B cell (primary cell): ENCODE measurements around the gene TTLL8. TPM values are rescaled to one million over a fixed set of nuclear protein-coding genes. Genes with fewer than 3 reads are reported as not detected.

Experiments used
- ATAC-seq: fragments of 200-7000 bp; cut with Tn5 transposase; one replicate; pipeline ENCODE4 v1.10.0; 2021; ENCODE audit warnings: low read depth, mild to moderate bottlenecking, moderate number of reproducible peaks, moderate library complexity
- CTCF ChIA-PET: fragments of 350-600 bp; sonication (Branson Sonifier 250); formaldehyde crosslinking; loops from one replicate; lab custom pipeline; 2021; ENCODE audit warnings: antibody characterized with exemption, inconsistent platforms; lab: Charles Lee
- POLR2A ChIA-PET: fragments of 350-600 bp; sonication (Branson Sonifier 250); formaldehyde crosslinking; loops from one replicate; lab custom pipeline; 2021; ENCODE audit warnings: antibody characterized with exemption; lab: Charles Lee
- DNase-seq: peaks from one replicate; pipeline ENCODE4 v3.0.0; 2013
- H2AFZ ChIP-seq: 2 replicates; pipeline ENCODE4 v1.6.1; 2012; ENCODE audit warnings: mild to moderate bottlenecking, low read depth, low read length; ENCODE audit not compliant: insufficient read depth, poor library complexity, severe bottlenecking
- H3K27ac ChIP-seq, 2 donors: 1 replicate in 1 of 2; 2 replicates in 1 of 2; pipeline ENCODE4 v1.5.1; 2012 to 2013; ENCODE audit warnings: low read length in 2 of 2, mild to moderate bottlenecking in 2 of 2, moderate library complexity in 1 of 2
- H3K27me3 ChIP-seq, 4 experiments: fragments of 200-600 bp in 1 of 4; sonication (generic) in 1 of 4; replicated peaks in 1 of 4; 1 replicate in 2 of 4; 2 replicates in 2 of 4; pipeline versions ENCODE4 v1.6.1 to v1.7.0; 2013 to 2016; ENCODE audit warnings: low read length in 3 of 4, mild to moderate bottlenecking in 2 of 4, mixed read lengths in 1 of 4, moderate library complexity in 1 of 4; ENCODE audit not compliant: insufficient read depth in 4 of 4, control insufficient read depth in 3 of 4; ENCODE audit errors: control extremely low read depth in 1 of 4
- H3K36me3 ChIP-seq, 2 experiments: replicated peaks in 1 of 2; 1 replicate in 1 of 2; 2 replicates in 1 of 2; pipeline versions ENCODE4 v1.6.1 to v1.7.1; 2013; ENCODE audit warnings: low read length in 1 of 2; ENCODE audit not compliant: insufficient read depth in 2 of 2, control insufficient read depth in 1 of 2; ENCODE audit errors: control extremely low read depth in 1 of 2, extremely low read depth in 1 of 2
- H3K4me1 ChIP-seq, 2 donors: fragments of 200-600 bp in 1 of 2; sonication (generic) in 1 of 2; 1 replicate in 1 of 2; 2 replicates in 1 of 2; pipeline versions ENCODE4 v1.5.1 to v1.6.1; 2013 to 2017; ENCODE audit warnings: low read length in 2 of 2; ENCODE audit not compliant: control insufficient read depth in 2 of 2, insufficient read depth in 2 of 2
- H3K4me2 ChIP-seq: replicated peaks from 2 replicates; pipeline ENCODE3; 2012; ENCODE audit warnings: mild to moderate bottlenecking, low read depth, low read length; ENCODE audit not compliant: poor library complexity, severe bottlenecking
- H3K4me3 ChIP-seq, 5 experiments: fragments of 200-600 bp in 1 of 5; sonication (generic) in 1 of 5; 1 replicate in 3 of 5; 2 replicates in 2 of 5; pipeline versions ENCODE4 v1.5.1 to v1.7.0; 2011 to 2016; ENCODE audit warnings: low read length in 4 of 5, mild to moderate bottlenecking in 4 of 5, low read depth in 2 of 5, control low read depth in 1 of 5, moderate library complexity in 1 of 5; ENCODE audit not compliant: insufficient read depth in 1 of 5; ENCODE audit errors: control extremely low read depth in 1 of 5, extremely low read depth in 1 of 5
- H3K79me2 ChIP-seq: fragments of 200-600 bp; sonication (generic); one replicate; pipeline ENCODE4 v1.6.0; 2016; ENCODE audit warnings: low read length; ENCODE audit not compliant: control insufficient read depth, insufficient read depth
- H3K9ac ChIP-seq: fragments of 200-600 bp; sonication (generic); 2 replicates; pipeline ENCODE4 v1.6.1; 2017; ENCODE audit warnings: mild to moderate bottlenecking, low read length, moderate library complexity
- H3K9me3 ChIP-seq, 3 donors: one replicate each; pipeline versions ENCODE4 v1.6.1 to v1.7.1; 2013; ENCODE audit warnings: low read length in 2 of 3; ENCODE audit not compliant: control insufficient read depth in 2 of 3, insufficient read depth in 1 of 3; ENCODE audit errors: control extremely low read depth in 1 of 3
- H4K20me1 ChIP-seq: 2 replicates; pipeline ENCODE4 v1.6.0; 2012; ENCODE audit warnings: mild to moderate bottlenecking, low read length; ENCODE audit not compliant: insufficient read depth, control insufficient read depth, poor library complexity, severe bottlenecking
- H3K27ac Mint-ChIP-seq: one replicate; pipeline ENCODE4 v1.8.0; 2021; ENCODE audit warnings: mixed read lengths
- H3K27me3 Mint-ChIP-seq: one replicate; pipeline ENCODE4 v1.8.0; 2021; ENCODE audit warnings: mixed read lengths
- H3K4me1 Mint-ChIP-seq: one replicate; pipeline ENCODE4 v1.8.0; 2021; ENCODE audit warnings: mixed read lengths
- H3K4me3 Mint-ChIP-seq: one replicate; pipeline ENCODE4 v1.8.0; 2021; ENCODE audit warnings: mixed read lengths
- H3K9me3 Mint-ChIP-seq: one replicate; pipeline ENCODE4 v1.8.0; 2022; ENCODE audit warnings: mixed read lengths; ENCODE audit not compliant: insufficient read depth
- EZH2 ChIP-seq: IDR thresholded peaks from 2 replicates; pipeline ENCODE4 v1.6.1; 2012; ENCODE audit warnings: borderline replicate concordance, low read depth, mild to moderate bottlenecking, moderate library complexity, low read length; ENCODE audit not compliant: insufficient read depth, poor library complexity, severe bottlenecking
- WGBS: methylation state at CpG from one replicate; pipeline ENCODE4 v1.1.5; 2013; ENCODE audit warnings: missing lambda C conversion rate; ENCODE audit not compliant: insufficient coverage; 5-methylcytosine and 5-hydroxymethylcytosine counted together
- intact Hi-C: fragments of 100-400 bp; cut with micrococcal nuclease; formaldehyde crosslinking; loops from one replicate; pipeline ENCODE4 v1.10.0; 2022
- polyA plus RNA-seq: library from polyadenylated mRNA; depleted of rRNA; stranded (reverse); fragments of >200 nt; gene quantifications from 2 replicates; pipeline ENCODE4 v1.2.3, GENCODE V29; 2012
- total RNA-seq, 2 donors: library from RNA; stranded (reverse); fragments of 120-200 nt in 1 of 2; gene quantifications; 1 replicate in 1 of 2; 2 replicates in 1 of 2; pipeline versions ENCODE4 v1.2.3 to v1.2.4, GENCODE V29; 2013 to 2022
- TF ChIP-seq, protein P1 (sequence below): fragments of 200-600 bp; IDR thresholded peaks from one replicate; pipeline ENCODE4 v1.8.0; 2022; ENCODE audit warnings: antibody characterized with exemption, mild to moderate bottlenecking

TTLL8 gene
- total and polyA plus RNA-seq, 2 donors (not counting 1 experiment from before 2014, with no cell fraction given) = not detected

DNA sequence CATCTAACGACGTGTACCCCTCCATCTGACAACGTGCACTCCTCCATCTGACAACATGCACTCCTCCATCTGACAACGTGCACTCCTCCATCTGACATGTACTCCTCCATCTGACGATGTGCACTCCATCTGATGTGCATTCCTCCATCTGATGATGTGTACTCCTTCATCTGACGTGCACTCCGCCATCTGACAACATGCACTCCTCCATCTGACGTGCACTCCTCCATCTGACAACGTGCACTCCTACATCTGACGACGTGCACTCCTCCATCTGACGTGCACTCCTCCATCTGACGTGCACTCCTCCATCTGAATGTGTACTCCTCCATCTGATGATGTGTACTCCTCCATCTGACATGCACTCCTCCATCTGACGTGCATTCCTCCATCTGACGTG is 37.5 kb downstream of the TTLL8 start:
- peaks cover 25 to 26% of the 10 kb centered on the region in 2 donors for H3K4me1 ChIP-seq
- H3K9ac ChIP-seq = no peak overlapping the region
- H3K4me1 Mint-ChIP-seq = peaks cover 31% of the 10 kb centered on the region
- no peaks in the 10 kb centered on the region for H3K79me2 ChIP-seq
- H3K27me3 ChIP-seq = peaks cover 0 to 17% (median 4%) of the 10 kb centered on the region in 4 experiments
- H3K4me3 Mint-ChIP-seq = no peak overlapping the region
- no peak for ATAC-seq
- no peaks in the 10 kb centered on the region for H3K36me3 ChIP-seq
- WGBS = 97% methylated on average over 15 of the region's 15 CpGs
- no peak overlapping the region for H3K27ac Mint-ChIP-seq
- peaks cover 12% of the 10 kb centered on the region for H3K27me3 Mint-ChIP-seq
- H3K4me2 ChIP-seq = no peak overlapping the region
- no peak for DNase-seq
- H2AFZ ChIP-seq = no peak overlapping the region
- no peak overlapping the region for H3K4me3 ChIP-seq
- no peaks in the 10 kb centered on the region for H4K20me1 ChIP-seq
- H3K9me3 Mint-ChIP-seq = no peaks in the 10 kb centered on the region
- TF ChIP-seq EZH2 = no peak
- TF ChIP-seq, protein P1, sequence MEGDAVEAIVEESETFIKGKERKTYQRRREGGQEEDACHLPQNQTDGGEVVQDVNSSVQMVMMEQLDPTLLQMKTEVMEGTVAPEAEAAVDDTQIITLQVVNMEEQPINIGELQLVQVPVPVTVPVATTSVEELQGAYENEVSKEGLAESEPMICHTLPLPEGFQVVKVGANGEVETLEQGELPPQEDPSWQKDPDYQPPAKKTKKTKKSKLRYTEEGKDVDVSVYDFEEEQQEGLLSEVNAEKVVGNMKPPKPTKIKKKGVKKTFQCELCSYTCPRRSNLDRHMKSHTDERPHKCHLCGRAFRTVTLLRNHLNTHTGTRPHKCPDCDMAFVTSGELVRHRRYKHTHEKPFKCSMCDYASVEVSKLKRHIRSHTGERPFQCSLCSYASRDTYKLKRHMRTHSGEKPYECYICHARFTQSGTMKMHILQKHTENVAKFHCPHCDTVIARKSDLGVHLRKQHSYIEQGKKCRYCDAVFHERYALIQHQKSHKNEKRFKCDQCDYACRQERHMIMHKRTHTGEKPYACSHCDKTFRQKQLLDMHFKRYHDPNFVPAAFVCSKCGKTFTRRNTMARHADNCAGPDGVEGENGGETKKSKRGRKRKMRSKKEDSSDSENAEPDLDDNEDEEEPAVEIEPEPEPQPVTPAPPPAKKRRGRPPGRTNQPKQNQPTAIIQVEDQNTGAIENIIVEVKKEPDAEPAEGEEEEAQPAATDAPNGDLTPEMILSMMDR = no peak
- ChIA-PET POLR2A (no interaction called here), CTCF (no interaction called here)
- no peak overlapping the region for H3K27ac ChIP-seq
- peaks cover 0 to 3% (median 0%) of the 10 kb centered on the region in 3 donors for H3K9me3 ChIP-seq
- intact Hi-C loops = no loop called here

DNA sequence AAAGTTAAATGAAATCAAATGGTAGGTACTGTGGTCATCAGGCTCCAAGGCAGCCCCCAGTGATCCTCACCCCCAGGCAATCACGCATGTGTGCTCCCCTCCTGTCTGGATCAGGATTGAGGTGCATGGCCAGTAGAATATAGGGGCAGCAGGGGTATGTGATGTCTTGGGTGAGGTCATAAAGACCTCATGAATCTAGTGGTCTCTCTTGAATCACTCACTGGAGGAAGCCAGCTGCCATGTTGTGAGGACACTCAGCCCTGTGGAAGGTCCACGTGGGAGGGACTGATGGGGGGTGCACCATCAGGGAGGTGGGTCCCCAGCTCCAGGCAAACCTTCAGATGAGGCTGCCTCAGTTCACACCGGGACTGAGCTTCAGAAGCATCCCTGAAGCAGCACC is 38.8 kb downstream of the TTLL8 start:
- WGBS = 78% methylated on average over 2 of the region's 3 CpGs
- H3K79me2 ChIP-seq = no peaks in the 10 kb centered on the region
- H3K4me1 ChIP-seq = peaks cover 34 to 36% of the 10 kb centered on the region in 2 donors
- no peak overlapping the region for H3K4me3 ChIP-seq
- Mint-ChIP-seq H3K9me3 (no peaks in the 10 kb centered on the region), H3K27ac (no peak overlapping the region), H3K4me1 (peaks cover 31% of the 10 kb centered on the region), H3K27me3 (peaks cover 5% of the 10 kb centered on the region), H3K4me3 (no peak overlapping the region)
- no peaks in the 10 kb centered on the region for H3K36me3 ChIP-seq
- TF ChIP-seq EZH2 = no peak
- TF ChIP-seq, protein P1 = no peak
- H2AFZ ChIP-seq = no peak overlapping the region
- H3K9ac ChIP-seq = no peak overlapping the region
- H4K20me1 ChIP-seq = no peaks in the 10 kb centered on the region
- intact Hi-C loops = loop anchor here (5.0 kb wide), 1 partner anchor 37 kb away; no protein-coding TSS in a partner anchor
- peaks cover 0 to 24% (median 6%) of the 10 kb centered on the region in 4 experiments for H3K27me3 ChIP-seq
- ChIA-PET POLR2A (no interaction called here), CTCF (interaction anchor here (1.1 kb wide), 2 partner anchors 11 to 25 kb away, joined by 3 to 4 read pairs; no protein-coding TSS in a partner anchor)
- DNase-seq (no peak), ATAC-seq (no peak)
- no peak overlapping the region for H3K27ac ChIP-seq
- H3K9me3 ChIP-seq = peaks cover 0 to 6% (median 0%) of the 10 kb centered on the region in 3 donors
- H3K4me2 ChIP-seq = no peak overlapping the region
